ENCODE data around the gene KITLG. TPM values are rescaled to one million over a fixed set of nuclear protein-coding genes. Genes with fewer than 3 reads are reported as not detected.
A peak's percentile ranks its signal among the peaks of the same experiment; 100 is the strongest.

KITLG gene
- total RNA-seq, 1 donor from 2014 or later: 8.6 TPM

DNA sequence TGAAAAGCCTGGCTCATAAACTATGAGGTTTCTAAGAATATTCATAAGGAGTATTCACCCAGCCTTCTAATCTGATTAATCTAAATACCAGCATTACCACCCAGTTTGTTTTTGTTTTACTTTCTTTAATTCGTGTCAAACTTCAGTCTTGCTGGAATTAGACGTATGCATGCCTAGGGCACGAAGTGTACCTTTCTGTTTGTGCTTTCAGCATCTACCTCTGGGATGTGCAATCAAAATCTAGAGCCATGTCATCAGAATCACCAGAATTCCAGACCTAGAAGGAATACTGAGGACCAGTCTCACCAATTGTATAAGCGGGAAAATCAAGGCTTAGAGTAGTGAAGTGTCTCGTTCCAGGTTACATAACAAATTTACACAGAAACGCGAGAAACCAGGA lies 57.3 kb downstream of the KITLG start:
- H3K27me3 ChIP-seq (ENCODE audit: low read depth): no peaks in the 10 kb centered on the region
- H3K9me3 ChIP-seq (replicated peaks): peaks cover 8% of the 10 kb centered on the region
- peaks cover 23% of the 10 kb centered on the region for H3K4me1 ChIP-seq
- intact Hi-C loops (cut with micrococcal nuclease): no loop called here
- no peak overlapping the region for H3K27ac ChIP-seq (replicated peaks)
- DNase-seq: no peak
- H3K36me3 ChIP-seq: peaks cover 20% of the 10 kb centered on the region
- no peak overlapping the region for H3K4me3 ChIP-seq
- TF ChIP-seq, protein P1, sequence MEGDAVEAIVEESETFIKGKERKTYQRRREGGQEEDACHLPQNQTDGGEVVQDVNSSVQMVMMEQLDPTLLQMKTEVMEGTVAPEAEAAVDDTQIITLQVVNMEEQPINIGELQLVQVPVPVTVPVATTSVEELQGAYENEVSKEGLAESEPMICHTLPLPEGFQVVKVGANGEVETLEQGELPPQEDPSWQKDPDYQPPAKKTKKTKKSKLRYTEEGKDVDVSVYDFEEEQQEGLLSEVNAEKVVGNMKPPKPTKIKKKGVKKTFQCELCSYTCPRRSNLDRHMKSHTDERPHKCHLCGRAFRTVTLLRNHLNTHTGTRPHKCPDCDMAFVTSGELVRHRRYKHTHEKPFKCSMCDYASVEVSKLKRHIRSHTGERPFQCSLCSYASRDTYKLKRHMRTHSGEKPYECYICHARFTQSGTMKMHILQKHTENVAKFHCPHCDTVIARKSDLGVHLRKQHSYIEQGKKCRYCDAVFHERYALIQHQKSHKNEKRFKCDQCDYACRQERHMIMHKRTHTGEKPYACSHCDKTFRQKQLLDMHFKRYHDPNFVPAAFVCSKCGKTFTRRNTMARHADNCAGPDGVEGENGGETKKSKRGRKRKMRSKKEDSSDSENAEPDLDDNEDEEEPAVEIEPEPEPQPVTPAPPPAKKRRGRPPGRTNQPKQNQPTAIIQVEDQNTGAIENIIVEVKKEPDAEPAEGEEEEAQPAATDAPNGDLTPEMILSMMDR (IDR thresholded peaks at IDR 0.05; ENCODE audit: borderline replicate concordance): no peak

DNA sequence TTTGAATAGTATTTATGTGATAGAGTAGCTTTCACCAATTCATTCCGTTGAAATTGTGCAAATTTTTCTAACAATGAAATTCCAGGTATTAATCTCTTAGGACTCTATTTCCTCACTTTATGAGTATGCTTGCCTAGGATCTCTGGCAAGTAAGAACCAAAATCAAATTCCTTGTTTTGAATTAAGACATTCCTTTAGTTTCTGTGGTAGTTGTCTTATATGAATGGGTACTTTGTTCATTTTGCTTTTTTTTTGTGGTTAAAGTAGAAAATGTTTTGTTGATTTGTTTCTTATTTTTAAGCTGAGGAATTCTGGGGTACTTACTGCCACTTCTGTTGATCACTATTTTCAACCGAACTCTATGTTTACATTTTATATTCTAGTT lies 59.8 kb downstream of the KITLG start:
- peaks cover 23% of the 10 kb centered on the region for H3K4me1 ChIP-seq
- TF ChIP-seq, protein P1 (IDR thresholded peaks at IDR 0.05; ENCODE audit: borderline replicate concordance): no peak
- H3K36me3 ChIP-seq: peaks cover 20% of the 10 kb centered on the region
- intact Hi-C loops (cut with micrococcal nuclease): no loop called here
- no peaks in the 10 kb centered on the region for H3K9me3 ChIP-seq (replicated peaks)
- H3K27ac ChIP-seq (replicated peaks): peak overlapping the region; percentile 24
- no peak for DNase-seq
- H3K27me3 ChIP-seq (ENCODE audit: low read depth): no peaks in the 10 kb centered on the region
- no peak overlapping the region for H3K4me3 ChIP-seq

DNA sequence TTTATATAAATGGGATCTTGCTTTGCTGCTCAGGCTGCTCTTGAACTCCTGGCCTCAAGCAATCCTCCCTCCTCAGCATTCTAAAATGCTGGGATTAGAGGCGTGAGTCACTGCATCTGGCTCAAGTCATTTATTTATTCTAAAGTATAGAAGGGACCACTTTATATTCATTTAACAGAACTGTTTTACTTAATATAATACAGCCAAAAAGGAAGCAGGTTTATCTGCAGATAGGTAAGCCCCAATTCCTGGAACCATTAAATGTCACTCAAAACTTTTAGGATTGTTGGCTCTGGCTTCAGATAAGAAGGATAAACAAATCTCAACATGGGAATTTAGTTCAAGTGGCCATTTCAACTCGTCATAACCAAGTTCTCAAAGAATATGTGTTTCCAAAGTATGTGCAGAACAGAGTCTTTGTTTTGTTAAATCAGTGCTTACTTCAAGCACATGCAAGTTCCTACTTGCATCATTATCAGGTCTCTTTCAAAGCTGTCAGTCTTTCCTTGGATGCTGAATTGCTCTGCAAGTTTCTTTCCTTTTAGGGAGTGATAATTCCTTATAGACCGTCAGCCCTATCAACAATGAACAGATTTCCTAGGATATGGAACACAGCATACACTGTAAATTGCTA lies 60.4 kb downstream of the KITLG start:
- TF ChIP-seq, protein P1 (IDR thresholded peaks at IDR 0.05; ENCODE audit: borderline replicate concordance): no peak
- Histone ChIP-seq H3K27ac (replicated peaks) (peak overlapping the region; percentile 24), H3K4me3 (no peak overlapping the region), H3K27me3 (ENCODE audit: low read depth) (no peaks in the 10 kb centered on the region), H3K4me1 (peaks cover 23% of the 10 kb centered on the region), H3K9me3 (replicated peaks) (no peaks in the 10 kb centered on the region), H3K36me3 (peaks cover 25% of the 10 kb centered on the region)
- no peak for DNase-seq
- intact Hi-C loops (cut with micrococcal nuclease): no loop called here

DNA sequence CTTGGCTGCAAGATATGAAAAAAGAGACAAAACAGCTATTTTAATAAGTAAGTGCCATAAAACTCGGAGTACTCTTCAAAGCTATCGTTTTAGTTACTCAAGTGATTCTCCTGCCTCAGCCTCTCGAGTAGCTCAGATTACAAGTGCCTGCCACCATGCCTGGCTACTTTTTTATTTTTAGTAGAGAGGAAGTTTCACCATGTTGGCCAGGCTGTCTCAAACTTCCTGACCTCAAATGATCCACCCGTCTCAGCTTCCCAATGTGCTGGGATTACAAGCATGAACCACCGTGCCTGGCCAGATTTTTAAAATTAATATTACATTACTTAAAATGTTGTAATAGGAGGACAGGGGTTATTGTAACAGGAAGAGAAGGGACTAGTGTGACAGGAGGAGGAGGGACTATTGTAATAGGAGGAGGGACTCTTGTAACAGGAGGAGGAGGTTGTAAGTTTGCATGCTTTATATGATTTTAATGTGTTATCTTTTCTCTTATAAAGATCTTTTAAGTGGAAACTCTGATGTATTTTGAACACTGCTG lies 61.3 kb downstream of the KITLG start:
- Histone ChIP-seq H3K27ac (replicated peaks) (peak overlapping the region; percentile 22), H3K27me3 (ENCODE audit: low read depth) (no peaks in the 10 kb centered on the region), H3K36me3 (peaks cover 26% of the 10 kb centered on the region), H3K9me3 (replicated peaks) (no peaks in the 10 kb centered on the region), H3K4me3 (no peak overlapping the region), H3K4me1 (peaks cover 23% of the 10 kb centered on the region)
- intact Hi-C loops (cut with micrococcal nuclease): no loop called here
- DNase-seq: no peak
- TF ChIP-seq, protein P1 (IDR thresholded peaks at IDR 0.05; ENCODE audit: borderline replicate concordance): no peak

DNA sequence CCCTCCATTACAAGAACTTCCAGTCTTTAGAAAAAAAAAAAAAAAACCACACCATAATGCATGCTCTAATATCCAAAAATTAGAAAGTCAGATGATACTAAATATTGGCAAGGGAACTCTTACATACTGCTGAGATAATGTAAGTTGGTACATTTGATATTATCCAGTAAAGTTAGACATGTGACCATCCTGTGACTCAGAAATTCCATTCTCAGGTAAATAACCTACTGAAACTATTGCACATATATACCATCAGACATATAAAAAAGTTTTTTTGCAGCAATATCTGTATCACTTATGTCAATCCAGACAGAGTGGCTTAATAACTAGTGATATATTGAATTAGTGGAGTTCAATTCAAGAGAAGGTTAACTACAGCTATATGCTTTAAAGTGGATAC lies 63.5 kb downstream of the KITLG start:
- no peak overlapping the region for H3K27ac ChIP-seq (replicated peaks)
- no peaks in the 10 kb centered on the region for H3K27me3 ChIP-seq (ENCODE audit: low read depth)
- peaks cover 30% of the 10 kb centered on the region for H3K4me1 ChIP-seq
- no peaks in the 10 kb centered on the region for H3K9me3 ChIP-seq (replicated peaks)
- intact Hi-C loops (cut with micrococcal nuclease): no loop called here
- H3K36me3 ChIP-seq: peaks cover 26% of the 10 kb centered on the region
- TF ChIP-seq, protein P1 (IDR thresholded peaks at IDR 0.05; ENCODE audit: borderline replicate concordance): no peak
- no peak overlapping the region for H3K4me3 ChIP-seq
- DNase-seq: no peak
